Activated CD4-positive, alpha-beta T cell treated with anti-CD3 and anti-CD28 coated beads, Interleukin-2, amount 50 U/mL, for 24 hours (primary cell): Measurements from ENCODE around the gene LRRTM2.
"Not testable (repeated sequence)": the region's sequence is repeated elsewhere in the genome, so short reads cannot be mapped to it uniquely, and the experiment has no call there.

Experiments used
- DNase-seq, 2 donors: peaks; one replicate each; pipeline ENCODE4 v3.0.0-alpha.2; 2020; ENCODE audit warnings: low read depth in 1 of 2, low spot score in 1 of 2

Gene LRRTM2, protein sequence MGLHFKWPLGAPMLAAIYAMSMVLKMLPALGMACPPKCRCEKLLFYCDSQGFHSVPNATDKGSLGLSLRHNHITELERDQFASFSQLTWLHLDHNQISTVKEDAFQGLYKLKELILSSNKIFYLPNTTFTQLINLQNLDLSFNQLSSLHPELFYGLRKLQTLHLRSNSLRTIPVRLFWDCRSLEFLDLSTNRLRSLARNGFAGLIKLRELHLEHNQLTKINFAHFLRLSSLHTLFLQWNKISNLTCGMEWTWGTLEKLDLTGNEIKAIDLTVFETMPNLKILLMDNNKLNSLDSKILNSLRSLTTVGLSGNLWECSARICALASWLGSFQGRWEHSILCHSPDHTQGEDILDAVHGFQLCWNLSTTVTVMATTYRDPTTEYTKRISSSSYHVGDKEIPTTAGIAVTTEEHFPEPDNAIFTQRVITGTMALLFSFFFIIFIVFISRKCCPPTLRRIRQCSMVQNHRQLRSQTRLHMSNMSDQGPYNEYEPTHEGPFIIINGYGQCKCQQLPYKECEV

DNA sequence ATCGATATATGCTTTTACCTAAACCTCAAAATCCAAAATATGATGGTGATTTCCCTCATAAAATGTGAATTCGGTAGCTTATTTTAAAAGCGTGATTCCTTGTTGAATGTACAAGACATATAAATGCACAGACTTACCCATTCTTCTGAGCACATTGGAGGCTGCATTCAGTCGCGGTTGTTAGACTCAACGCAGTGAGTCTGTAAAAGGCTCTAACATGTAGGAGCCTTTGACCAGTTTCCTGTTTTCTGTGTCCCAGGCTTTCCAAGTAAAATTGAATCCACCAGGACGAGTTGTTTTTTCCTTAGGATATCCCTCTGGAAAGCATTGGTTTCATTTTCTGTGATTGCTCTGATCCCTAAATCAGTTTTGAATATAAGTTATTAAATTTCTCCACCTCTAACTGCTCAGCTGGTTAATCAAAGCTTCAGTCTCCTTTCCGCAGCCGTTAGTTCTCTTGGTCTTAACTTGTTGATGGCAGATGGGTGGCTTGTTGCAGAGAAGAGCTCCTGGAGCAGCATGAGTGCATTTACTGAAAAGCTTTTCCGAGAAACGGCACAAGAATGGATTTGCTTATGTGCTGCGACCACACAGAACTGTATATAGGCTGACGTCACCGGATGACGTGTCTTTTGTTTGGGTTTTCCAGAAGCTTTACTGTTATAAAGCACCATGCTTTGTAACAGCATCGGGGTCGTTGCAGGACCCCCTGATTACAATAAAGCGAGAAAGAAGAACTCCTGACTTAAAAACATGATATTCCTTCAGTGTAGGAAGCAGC, at the start of gene LRRTM2:
TSS of gene LRRTM2 (minus strand) at position 565 of the 781 bp plus-strand sequence. CDS start at position 141, 424 bp downstream.
- no peak for DNase-seq

DNA sequence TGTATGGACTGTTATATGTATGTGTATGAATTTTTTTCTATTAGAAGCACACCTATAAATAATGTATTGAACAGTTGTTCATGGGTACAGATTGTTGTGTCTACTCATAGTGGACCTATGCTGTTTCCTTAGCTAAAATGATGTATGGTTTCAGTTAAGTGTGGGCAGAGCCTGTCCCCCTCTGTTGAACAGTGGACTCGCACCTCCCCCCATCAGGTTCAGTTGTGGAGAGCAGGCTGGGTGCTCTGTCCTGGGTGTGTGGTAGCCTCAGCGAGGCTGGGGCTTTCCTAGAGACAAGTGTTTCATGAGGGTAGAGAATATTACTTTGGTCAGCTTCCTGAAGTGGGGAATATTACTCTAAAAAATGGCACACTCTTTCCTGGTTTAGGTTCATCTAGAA, 47.4 kb upstream of the LRRTM2 start:
- no peak for DNase-seq

DNA sequence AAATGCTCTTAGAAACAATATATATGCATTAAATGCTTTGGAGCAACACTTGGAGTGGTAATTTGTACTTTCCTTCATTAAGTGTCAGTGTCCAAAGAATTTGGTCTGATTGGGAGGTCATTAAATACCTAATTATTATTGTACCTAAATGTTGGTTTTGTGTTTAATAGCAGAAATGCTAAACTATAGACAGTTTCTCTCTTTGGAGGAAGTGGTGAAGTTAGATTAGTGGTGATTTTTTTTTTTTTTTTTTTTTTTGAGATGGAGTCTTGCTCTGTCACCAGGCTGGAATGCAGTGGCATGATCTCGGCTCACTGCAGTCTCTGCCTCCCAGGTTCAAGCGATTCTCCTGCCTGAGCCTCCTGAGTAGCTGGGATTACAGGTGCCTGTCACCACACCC, 46.2 kb upstream of the LRRTM2 start:
- DNase-seq: not testable (repeated sequence)

DNA sequence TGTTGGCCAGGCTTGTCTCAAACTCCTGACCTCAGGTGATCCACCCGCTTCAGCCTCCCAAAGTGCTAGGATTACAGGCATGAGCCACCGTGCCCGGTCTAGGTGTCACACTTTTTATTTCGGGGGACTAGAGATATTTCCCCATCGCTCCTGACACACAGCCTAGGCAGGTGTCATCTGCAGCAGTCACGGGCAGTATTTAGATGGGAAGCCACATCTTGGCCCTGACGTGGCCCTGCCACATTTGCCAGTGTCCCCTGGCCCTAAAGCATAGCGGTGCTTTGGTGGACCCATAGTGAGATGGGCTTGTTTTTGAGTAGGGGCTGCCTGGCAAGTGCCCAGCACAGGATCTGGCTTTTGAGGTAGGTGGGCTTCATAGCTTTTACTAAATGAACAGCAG, 45.0 kb upstream of the LRRTM2 start:
- DNase-seq: no peak

DNA sequence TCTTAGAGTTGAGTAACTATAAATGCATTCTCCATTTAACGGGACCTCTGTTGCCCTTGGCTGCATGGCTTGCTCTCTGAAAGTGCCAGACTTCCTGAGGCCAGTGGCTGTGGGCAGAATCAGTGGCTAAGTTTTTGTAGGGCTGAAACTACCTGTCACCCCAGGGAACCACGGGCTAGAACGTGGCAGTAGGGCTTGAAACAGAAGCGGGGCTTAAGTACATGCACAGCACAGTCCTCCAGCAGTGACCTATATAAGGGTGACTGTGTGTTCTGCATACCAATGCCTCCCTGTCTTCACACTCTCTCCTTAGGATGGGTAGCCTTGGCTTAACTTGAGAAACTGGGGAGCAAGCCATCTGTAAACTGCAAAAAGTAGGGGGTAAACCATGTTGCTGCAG, 43.6 kb upstream of the LRRTM2 start:
- DNase-seq: no peak

DNA sequence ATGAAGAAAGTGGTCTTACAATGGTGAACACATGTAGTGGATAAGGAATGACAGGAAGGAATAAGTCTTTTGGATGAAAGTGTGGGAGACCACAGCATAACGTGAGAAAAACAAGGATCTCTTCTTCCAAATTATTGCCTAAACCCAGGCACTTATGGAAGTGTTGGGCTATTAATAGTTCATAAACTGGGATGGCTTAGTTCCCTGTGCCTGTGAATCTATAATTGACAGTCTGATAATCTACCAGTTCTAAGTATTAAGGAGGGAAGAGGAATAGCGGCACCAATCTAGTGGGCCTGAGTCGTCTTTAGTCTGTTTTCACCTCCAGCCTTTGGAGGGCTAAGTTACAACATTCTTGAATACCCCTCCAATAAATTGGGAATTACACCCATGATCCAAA, 39.2 kb upstream of the LRRTM2 start:
- no peak for DNase-seq

DNA sequence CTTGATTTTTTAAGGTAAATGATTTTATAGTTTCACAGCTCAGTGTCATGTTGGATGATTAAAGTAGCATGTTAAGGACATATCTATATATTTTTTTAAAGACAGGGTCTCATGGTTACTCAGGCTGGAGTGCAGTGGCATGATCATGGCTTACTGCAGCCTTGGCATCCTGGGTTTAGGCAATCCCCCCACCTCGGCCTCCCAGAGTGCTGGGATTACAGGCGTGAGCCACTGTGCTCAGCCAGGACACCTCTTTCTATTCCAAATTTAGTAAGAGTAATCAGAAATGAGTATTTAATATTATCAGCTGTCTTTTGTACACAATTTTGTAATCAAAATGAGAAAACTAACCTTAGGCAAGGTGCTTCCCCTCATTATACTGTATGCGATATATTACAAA, 38.6 kb upstream of the LRRTM2 start:
- no peak for DNase-seq

DNA sequence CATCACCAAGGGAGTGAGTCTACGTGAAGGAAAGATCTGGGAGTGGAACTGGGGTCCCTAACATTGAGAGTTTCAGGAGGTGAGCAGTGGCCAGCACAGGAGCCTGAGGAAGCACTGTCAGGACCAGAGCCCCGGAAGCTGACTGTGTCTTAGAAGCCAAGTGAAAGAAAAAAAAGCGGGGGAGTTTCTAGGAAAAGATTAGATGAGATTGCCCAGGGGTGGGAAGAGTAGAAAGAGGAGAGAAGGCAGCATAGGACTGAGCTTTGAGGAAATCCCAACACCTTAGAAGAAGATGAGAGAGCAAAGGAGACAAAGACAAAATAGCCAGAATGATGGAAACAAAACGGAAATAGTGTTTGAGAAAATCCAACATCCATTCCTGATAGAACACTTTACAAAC, 37.0 kb upstream of the LRRTM2 start:
- no peak for DNase-seq

DNA sequence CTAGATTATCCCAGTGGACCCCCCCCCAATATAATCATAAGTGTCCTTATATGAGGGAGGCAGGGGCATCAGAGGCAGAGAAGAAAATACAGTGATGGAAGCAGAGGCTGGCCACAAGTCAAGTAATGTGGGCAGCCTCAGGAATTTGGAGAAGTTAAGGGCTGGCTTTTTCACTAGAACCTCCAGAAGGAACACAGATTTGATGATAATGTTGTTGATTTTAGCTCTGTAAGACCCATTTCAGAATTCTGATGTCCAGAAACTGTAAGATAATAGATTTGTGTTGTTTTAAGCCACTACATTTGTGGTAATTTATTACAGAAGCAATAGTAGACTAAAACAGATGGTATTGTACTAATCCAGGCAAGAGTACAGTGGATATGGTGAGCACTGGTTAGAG, 36.3 kb upstream of the LRRTM2 start:
- no peak for DNase-seq

DNA sequence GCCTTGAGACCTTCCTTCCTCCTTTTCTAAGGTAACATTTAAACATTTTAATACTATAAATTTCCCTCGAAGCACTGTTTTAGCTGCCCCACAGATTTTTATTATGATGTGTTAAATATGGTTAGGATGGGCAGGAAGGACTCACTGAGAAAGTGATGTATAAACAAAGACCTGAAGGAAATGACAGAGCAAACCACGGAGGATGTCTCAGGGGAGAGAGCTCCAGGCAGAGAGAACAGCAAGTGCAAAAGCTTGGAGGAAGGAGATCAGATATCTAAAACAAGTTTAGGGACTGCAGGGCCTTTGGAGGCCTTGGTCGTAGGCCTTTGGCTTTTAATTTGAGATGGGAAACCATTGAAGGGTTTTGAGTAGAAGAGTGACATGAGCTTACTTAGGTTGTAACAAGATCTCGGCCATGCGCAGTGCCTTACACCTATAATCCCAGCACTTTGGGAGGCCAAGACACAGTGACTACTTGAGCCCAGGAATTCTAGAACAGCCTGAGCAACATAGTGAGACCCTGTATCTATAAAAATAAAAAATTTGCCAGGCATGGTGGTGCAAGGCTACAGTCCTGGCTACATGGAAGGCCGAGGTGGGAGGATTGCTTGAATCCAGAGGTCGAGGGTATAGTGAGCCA, 35.5 kb upstream of the LRRTM2 start:
- DNase-seq: no peak

DNA sequence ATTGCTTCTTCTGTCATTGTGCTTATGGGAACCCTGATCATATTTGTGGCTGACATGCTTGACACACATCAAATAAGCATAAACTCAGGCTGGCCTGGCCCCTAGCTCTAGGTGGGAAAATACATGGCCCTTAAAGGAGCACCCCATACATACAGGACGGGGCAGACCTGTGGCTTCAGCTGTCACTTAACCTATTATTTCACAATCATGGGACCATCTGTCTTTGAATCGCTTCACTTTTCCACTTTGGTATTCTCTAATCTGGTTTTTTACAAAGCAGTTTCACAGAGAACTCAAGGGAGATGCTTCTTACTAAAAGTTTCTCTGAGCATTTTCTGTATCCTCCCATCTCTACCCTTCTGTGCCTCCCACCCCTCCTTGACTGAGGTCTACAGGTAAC, 34.6 kb upstream of the LRRTM2 start:
- no peak for DNase-seq

DNA sequence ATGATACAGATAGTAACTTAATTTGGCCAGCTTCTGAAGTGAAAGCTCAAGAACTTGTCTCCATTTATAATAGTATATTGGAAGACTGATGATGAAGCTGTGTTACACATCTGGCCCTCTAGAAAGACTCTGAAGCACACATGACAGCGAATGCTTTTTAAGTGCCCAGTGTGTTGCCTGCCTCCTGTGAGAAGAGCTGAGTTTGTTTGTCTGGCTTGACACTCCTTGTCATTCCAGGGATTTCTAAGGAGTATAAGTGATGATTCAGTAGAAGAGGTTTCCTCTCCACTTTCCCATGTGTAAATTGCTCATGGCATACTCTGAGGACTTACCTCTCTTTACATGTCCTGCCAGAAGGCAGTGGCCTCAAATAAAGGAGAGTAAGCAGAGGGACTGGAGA, 30.4 kb upstream of the LRRTM2 start:
- DNase-seq: no peak

DNA sequence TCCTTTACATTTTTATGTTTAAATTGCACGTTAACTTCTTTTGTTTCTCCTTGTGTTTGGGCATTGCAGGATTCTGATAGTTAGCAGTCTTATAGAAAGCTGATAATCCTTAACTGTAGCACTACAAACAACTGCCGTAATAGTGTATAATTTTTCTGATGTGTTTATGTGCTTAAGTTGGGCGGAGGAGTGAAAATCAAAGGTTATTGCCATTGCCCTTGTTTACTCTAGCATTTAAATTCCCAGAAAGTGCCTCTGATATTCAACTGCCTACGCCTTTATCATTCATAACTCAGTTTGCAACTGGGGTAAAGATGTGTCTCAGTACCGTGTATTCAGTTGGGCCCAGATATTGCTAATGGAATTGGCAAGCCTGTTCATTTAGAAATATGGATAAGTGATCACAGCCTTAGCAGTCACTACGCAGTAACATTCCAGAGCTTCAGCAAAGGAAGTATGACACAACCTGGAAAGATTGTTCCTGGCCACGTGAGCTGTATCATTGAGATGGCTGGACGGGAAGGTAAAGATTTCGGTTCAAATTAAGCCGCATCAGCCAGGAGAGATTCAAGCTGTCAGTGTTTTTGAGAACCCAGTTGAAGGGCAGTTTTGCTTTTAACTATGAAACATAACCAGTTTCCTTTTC, 28.1 kb upstream of the LRRTM2 start:
- no peak for DNase-seq

DNA sequence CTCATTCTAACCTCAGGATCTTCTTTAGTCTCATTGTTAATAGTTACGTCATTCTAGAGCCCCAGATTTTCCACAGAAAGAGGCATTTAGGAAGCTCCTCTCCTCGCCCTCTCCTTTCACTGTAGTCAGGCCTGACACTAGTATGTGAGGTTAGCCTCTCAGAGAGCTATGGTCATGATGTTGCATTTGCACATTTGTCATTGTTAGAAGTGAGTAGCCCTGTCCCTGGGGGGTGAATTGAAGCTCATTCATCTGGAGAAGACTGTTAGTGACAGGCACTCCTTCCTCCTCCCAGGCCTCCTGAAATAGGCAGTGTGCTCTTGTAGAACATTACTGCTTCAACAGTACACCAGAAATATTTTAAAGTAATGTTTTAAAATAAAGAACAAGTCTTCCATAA, 26.6 kb upstream of the LRRTM2 start:
- DNase-seq: no peak

DNA sequence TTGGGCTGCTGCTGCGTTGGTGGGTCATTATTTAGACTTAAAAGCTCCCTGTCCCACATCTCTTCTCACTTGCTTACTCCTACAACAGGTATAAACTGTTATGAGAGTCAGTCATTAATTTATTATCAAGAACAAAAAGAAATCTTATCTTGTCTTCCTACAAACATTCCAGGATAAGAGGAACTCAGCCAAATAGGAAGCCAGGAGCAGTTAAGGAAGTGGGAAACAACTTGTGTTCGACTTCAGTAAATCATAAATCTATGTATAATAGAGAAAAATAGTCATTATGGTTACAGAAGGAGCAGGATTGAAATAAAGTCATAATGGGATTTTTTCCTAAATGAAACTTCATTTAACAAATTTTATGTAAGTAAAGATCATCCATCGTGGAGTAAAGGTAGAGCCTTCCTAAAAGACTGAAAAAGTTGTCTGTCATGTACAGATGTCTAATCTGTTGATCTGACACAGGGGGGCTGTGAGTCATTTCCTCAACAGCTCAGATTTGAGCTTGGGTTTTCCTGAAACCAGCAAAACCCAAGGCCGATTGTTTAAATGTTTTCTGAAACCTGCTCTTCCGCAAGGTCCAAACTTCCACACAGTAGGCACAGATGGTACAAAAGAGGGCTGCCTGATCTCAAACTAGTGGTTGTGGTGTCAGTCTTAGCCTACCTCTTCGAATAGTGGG, 25.3 kb upstream of the LRRTM2 start:
- DNase-seq: no peak

DNA sequence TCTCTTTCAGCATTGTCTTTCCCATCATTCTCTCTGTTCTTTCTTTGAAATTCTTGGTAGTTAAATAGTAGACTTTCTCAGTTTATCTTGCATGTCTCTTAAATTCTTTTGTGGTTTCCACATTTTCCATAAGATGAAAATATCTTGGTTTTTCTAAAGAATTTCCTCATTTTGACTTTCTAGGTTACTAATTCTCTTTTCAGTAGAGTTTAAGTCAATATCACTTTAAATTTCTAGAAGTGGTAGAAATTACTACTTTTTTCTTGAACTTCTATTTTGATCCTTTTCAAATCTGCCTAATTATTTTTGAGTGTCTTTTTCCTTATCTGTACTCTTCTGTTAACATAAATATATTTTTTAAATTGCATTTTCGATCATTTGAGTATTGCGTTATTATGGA, 23.6 kb upstream of the LRRTM2 start:
- no peak for DNase-seq

DNA sequence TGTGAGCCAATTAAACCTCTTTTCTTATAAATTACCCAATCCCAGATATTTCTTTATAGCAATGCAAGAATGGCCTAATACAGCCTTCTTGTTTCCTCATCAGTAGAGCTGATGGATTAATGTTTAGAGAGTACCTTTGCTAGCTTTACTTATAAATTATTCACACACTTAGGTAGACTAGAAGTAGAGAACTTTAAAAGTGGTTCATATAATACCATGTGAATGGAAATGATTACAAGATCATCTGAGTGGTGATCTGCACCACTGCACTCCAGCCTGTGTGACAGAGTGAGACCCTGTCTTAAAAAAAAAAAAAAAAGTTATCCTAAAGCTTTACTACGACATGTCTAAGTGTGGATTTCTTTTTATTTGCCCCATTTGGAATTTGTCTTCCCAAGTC, 23.2 kb upstream of the LRRTM2 start:
- no peak for DNase-seq

DNA sequence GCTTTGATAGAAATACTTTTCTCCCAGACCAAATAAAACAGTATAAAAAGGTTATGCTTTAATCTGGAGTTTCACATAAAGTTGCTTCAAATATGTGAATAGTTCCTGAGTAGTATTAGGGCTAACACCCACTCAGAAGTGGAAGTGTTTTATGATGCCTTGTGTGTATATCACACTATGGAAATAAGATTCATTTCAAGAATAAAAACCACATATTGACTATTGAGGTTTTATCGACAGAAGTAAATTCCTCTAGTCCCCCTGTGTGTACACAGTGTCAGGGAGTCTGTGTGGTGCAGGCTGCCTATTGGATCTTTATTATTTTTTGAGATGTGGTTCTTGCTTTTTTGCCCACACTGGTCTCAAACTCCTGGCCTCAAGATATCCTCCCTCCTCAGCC, 20.8 kb upstream of the LRRTM2 start:
- DNase-seq: no peak

DNA sequence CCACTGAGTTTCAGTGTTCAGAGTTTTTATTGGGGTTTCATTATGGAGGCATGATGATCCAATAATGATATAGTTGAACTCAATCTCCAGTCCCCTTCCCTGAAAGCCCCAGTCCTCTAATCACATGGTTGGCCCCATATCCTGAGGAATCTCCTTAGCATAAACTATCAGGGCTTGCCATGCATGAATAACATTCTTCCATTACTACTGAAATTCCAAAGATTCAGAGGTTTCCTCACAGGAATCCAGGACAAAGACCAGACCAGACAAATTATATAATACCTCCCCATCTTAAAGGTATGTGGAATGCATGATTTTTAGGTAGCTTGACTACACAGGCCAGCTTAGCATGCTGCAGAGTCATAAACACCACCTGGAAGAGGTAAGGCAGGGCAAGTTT, 15.5 kb upstream of the LRRTM2 start:
- DNase-seq: no peak

DNA sequence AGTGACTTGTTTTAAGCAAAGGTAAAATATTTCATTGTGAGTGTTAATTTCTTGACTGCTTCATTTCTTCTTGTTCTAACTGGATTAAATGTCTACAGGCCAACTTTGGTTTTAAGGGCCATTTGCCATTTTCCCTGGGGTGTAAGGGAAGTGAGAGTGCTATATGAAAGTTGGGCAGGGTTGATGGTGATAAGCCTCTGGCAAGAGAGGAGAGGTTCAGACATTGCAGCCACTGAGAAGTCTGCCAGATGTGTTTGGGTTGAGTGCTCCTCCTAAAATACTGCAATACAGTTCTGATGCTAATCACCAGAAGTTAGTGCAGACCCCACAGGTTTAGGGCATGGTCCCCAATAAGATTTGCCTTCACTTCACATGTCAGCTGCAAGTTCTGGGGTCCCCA, 14.9 kb upstream of the LRRTM2 start:
- DNase-seq: no peak

DNA sequence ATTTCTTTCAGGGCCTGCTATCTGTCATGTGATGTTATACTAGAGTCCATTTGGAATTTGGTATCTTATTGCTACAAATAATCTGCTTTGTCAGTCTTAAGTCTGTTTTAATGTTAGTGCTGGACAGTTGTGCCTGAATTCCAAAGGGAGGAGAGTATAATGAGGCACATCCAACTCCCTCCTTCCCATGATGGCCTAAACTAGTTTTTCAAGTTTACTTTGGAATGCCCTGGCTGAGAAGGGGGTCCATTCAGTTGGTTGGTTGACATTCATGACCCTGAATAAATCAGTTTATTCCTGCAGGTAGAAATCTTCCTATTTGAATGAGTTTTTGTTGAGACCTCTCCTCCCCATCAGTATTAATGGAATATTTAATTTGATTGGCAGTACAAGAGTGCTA, 9.4 kb upstream of the LRRTM2 start:
- DNase-seq: no peak
